B cell (primary cell): Measurements from ENCODE around the gene TARS2.

Experiments
- CTCF ChIP-seq: fragments of 200-600 bp; IDR thresholded peaks from one replicate; pipeline ENCODE4 v1.8.0; 2022; ENCODE audit warnings: antibody characterized with exemption, mild to moderate bottlenecking
- EZH2 ChIP-seq: IDR thresholded peaks from 2 replicates; pipeline ENCODE4 v1.6.1; 2012; ENCODE audit warnings: borderline replicate concordance, low read depth, mild to moderate bottlenecking, moderate library complexity, low read length; ENCODE audit not compliant: insufficient read depth, poor library complexity, severe bottlenecking

GRCh38 chr1:150466964-150467363 is 20.3 kb upstream of the TARS2 start:
- TF ChIP-seq CTCF = no peak
- no peak for TF ChIP-seq EZH2
